Lower leg skin (tissue), 3 donors: Measurements from ENCODE around the gene NEK3.

ENCODE experiments used
- POLR2A ChIP-seq, 2 donors: fragments of 450-650 bp; IDR thresholded peaks; one replicate each; pipeline ENCODE4 v1.6.1; 2016 to 2017; ENCODE audit warnings: antibody characterized with exemption in 2 of 2, mild to moderate bottlenecking in 1 of 2, moderate library complexity in 1 of 2
- TF ChIP-seq, protein P1 (sequence below), 3 donors: fragments of 450-650 bp; IDR thresholded peaks; one replicate each; pipeline ENCODE4 v1.5.1; 2016; ENCODE audit warnings: antibody characterized with exemption in 3 of 3, mild to moderate bottlenecking in 3 of 3, moderate library complexity in 2 of 3

DNA sequence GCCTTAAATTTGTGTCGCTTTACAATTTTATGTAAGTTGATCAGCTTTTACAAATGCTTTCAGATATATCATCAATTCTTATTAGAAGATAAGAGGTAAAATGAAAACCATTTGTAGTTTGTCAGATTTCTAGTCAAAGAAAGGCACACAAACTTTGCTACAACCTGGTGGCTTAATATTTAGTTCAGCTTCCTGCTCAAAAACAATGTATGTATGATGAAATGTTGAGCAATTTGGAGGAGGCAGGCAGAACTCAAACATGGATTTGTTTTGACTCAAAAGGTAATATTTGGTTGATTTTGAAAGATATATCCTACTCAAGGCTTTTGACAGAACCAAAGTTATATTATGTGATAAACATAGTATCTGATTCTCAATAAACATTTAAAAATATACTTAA is 54.8 kb downstream of the NEK3 start:
- TF ChIP-seq, protein P1, sequence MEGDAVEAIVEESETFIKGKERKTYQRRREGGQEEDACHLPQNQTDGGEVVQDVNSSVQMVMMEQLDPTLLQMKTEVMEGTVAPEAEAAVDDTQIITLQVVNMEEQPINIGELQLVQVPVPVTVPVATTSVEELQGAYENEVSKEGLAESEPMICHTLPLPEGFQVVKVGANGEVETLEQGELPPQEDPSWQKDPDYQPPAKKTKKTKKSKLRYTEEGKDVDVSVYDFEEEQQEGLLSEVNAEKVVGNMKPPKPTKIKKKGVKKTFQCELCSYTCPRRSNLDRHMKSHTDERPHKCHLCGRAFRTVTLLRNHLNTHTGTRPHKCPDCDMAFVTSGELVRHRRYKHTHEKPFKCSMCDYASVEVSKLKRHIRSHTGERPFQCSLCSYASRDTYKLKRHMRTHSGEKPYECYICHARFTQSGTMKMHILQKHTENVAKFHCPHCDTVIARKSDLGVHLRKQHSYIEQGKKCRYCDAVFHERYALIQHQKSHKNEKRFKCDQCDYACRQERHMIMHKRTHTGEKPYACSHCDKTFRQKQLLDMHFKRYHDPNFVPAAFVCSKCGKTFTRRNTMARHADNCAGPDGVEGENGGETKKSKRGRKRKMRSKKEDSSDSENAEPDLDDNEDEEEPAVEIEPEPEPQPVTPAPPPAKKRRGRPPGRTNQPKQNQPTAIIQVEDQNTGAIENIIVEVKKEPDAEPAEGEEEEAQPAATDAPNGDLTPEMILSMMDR (IDR thresholded peaks at IDR 0.05): no peak
- no peak for TF ChIP-seq POLR2A (IDR thresholded peaks at IDR 0.05)
